OCI-LY1 (cell line): ENCODE data around the gene MYBBP1A.
A peak's percentile ranks its signal among the peaks of the same experiment; 100 is the strongest.
"Not testable (repeated sequence)": the region's sequence is repeated elsewhere in the genome, so short reads cannot be mapped to it uniquely, and the experiment has no call there.

Experiments used
- H2AFZ ChIP-seq: fragments of 200-600 bp; sonication (generic), shearing (Covaris generic); 2 replicates; pipeline ENCODE4 v1.6.0; 2014; ENCODE audit warnings: antibody characterized with exemption, mild to moderate bottlenecking, low read length
- H3F3A ChIP-seq: fragments of 200-600 bp; sonication (generic), shearing (Covaris generic); 2 replicates; pipeline ENCODE4 v1.6.0; 2014; ENCODE audit warnings: mild to moderate bottlenecking, antibody characterized with exemption, low read length, moderate library complexity; ENCODE audit not compliant: insufficient read depth
- H3K27ac ChIP-seq: fragments of 200-600 bp; sonication (generic); 2 replicates; pipeline ENCODE4 v1.5.1; 2014; ENCODE audit warnings: low read length, mixed run types, mild to moderate bottlenecking, low read depth; ENCODE audit not compliant: poor library complexity, severe bottlenecking
- H3K27me3 ChIP-seq: fragments of 200-600 bp; sonication (generic); 2 replicates; pipeline ENCODE4 v1.6.0; 2014; ENCODE audit warnings: antibody characterized with exemption, mild to moderate bottlenecking, low read length, moderate library complexity; ENCODE audit not compliant: insufficient read depth
- H3K36me3 ChIP-seq: fragments of 200-600 bp; sonication (generic); 2 replicates; pipeline ENCODE4 v1.6.1; 2014; ENCODE audit warnings: mild to moderate bottlenecking, antibody characterized with exemption, low read length, moderate library complexity, mixed read lengths; ENCODE audit not compliant: insufficient read depth
- H3K4me1 ChIP-seq: fragments of 200-600 bp; sonication (generic); 2 replicates; pipeline ENCODE4 v1.5.1; 2014; ENCODE audit warnings: mild to moderate bottlenecking, low read length, moderate library complexity; ENCODE audit not compliant: insufficient read depth, severe bottlenecking
- H3K4me2 ChIP-seq: fragments of 200-600 bp; sonication (generic), shearing (Covaris generic); 2 replicates; pipeline ENCODE4 v1.6.1; 2014; ENCODE audit warnings: low read length
- H3K4me3 ChIP-seq: fragments of 200-600 bp; sonication (generic); 2 replicates; pipeline ENCODE4 v1.5.1; 2014; ENCODE audit warnings: low read length, low read depth, mild to moderate bottlenecking, mixed read lengths; ENCODE audit not compliant: poor library complexity, severe bottlenecking
- H3K79me2 ChIP-seq: fragments of 200-600 bp; shearing (Covaris generic); 2 replicates; pipeline ENCODE4 v1.6.1; 2016; ENCODE audit warnings: mixed run types, low read length, mixed read lengths; ENCODE audit not compliant: insufficient read depth
- H3K9ac ChIP-seq: fragments of 200-600 bp; sonication (generic), shearing (Covaris generic); 2 replicates; pipeline ENCODE4 v1.6.1; 2014; ENCODE audit warnings: mild to moderate bottlenecking, low read length, mixed read lengths
- H3K9me2 ChIP-seq: fragments of 200-600 bp; sonication (generic), shearing (Covaris generic); 2 replicates; pipeline ENCODE4 v1.6.1; 2014; ENCODE audit warnings: low read depth, mild to moderate bottlenecking, low read length, mixed read lengths
- H3K9me3 ChIP-seq: fragments of 200-600 bp; shearing (Covaris generic); 2 replicates; pipeline ENCODE4 v1.6.1; 2014; ENCODE audit warnings: low read length, mixed read lengths
- H4K20me1 ChIP-seq: fragments of 200-600 bp; sonication (generic), shearing (Covaris generic); 2 replicates; pipeline ENCODE4 v1.6.0; 2016; ENCODE audit warnings: mild to moderate bottlenecking, low read length; ENCODE audit not compliant: insufficient read depth
- EZH2 ChIP-seq: fragments of 200-600 bp; sonication (generic), shearing (Covaris generic); IDR thresholded peaks from 2 replicates; pipeline ENCODE4 v1.8.0; 2017; ENCODE audit warnings: borderline replicate concordance, mixed run types, mild to moderate bottlenecking, antibody characterized with exemption, low read length, moderate library complexity, mixed read lengths
- TF ChIP-seq, protein P1 (sequence below): fragments of 200-600 bp; sonication (generic), shearing (Covaris generic); IDR thresholded peaks from 2 replicates; pipeline ENCODE4 v1.5.1; 2017; ENCODE audit warnings: mild to moderate bottlenecking, antibody characterized with exemption, low read length, moderate library complexity, mixed read lengths

MYBBP1A gene, protein sequence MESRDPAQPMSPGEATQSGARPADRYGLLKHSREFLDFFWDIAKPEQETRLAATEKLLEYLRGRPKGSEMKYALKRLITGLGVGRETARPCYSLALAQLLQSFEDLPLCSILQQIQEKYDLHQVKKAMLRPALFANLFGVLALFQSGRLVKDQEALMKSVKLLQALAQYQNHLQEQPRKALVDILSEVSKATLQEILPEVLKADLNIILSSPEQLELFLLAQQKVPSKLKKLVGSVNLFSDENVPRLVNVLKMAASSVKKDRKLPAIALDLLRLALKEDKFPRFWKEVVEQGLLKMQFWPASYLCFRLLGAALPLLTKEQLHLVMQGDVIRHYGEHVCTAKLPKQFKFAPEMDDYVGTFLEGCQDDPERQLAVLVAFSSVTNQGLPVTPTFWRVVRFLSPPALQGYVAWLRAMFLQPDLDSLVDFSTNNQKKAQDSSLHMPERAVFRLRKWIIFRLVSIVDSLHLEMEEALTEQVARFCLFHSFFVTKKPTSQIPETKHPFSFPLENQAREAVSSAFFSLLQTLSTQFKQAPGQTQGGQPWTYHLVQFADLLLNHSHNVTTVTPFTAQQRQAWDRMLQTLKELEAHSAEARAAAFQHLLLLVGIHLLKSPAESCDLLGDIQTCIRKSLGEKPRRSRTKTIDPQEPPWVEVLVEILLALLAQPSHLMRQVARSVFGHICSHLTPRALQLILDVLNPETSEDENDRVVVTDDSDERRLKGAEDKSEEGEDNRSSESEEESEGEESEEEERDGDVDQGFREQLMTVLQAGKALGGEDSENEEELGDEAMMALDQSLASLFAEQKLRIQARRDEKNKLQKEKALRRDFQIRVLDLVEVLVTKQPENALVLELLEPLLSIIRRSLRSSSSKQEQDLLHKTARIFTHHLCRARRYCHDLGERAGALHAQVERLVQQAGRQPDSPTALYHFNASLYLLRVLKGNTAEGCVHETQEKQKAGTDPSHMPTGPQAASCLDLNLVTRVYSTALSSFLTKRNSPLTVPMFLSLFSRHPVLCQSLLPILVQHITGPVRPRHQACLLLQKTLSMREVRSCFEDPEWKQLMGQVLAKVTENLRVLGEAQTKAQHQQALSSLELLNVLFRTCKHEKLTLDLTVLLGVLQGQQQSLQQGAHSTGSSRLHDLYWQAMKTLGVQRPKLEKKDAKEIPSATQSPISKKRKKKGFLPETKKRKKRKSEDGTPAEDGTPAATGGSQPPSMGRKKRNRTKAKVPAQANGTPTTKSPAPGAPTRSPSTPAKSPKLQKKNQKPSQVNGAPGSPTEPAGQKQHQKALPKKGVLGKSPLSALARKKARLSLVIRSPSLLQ (N-terminal part only)

DNA sequence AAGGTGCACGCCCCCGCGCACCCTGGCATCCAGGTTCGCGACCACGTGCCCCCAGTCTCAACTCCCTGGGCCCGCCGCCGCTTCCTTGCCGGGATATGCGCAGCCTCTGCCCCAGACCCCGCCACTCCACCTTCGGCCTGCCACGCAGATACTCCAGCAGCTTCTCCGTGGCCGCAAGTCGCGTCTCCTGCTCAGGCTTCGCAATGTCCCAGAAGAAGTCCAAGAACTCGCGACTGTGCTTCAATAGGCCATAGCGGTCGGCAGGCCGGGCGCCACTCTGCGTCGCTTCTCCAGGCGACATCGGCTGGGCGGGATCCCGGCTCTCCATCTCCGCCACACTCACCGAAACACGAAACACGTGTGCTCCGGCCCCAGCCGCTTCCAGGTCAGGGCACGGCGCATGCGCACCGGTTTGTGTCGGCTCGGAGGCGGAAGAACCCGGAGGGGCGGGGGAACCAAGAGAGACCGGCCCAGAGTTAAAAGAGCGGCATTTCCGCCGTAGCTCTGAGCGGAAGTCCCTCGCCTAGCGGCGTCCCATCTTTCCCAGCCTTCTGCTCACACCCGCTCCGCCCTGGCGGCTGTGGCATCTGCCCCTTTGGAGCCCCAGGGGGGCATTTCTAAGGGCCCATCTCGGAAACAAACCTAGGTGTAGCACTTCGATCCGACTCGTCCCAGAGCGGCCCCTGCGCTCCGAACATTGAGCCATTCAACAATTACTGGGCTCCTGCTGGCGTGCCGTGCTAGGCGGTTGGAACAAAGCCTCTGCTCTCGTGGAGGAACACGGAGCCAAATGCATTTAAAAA is at the start of gene MYBBP1A:
Gene MYBBP1A, minus strand, starts transcription at position 388 of the 803 bp plus-strand sequence. Its CDS starts 60 bp downstream, at position 328.
- H3K27me3 ChIP-seq = no peaks in the 10 kb centered on the region
- no peak for TF ChIP-seq EZH2
- TF ChIP-seq, protein P1, sequence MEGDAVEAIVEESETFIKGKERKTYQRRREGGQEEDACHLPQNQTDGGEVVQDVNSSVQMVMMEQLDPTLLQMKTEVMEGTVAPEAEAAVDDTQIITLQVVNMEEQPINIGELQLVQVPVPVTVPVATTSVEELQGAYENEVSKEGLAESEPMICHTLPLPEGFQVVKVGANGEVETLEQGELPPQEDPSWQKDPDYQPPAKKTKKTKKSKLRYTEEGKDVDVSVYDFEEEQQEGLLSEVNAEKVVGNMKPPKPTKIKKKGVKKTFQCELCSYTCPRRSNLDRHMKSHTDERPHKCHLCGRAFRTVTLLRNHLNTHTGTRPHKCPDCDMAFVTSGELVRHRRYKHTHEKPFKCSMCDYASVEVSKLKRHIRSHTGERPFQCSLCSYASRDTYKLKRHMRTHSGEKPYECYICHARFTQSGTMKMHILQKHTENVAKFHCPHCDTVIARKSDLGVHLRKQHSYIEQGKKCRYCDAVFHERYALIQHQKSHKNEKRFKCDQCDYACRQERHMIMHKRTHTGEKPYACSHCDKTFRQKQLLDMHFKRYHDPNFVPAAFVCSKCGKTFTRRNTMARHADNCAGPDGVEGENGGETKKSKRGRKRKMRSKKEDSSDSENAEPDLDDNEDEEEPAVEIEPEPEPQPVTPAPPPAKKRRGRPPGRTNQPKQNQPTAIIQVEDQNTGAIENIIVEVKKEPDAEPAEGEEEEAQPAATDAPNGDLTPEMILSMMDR = peak; percentile 15; the same call in 1 of the 2 replicates
- no peaks in the 10 kb centered on the region for H3K9me2 ChIP-seq
- H3K36me3 ChIP-seq = peaks cover 37% of the 10 kb centered on the region
- H3K27ac ChIP-seq = peak within 1 kb of the TSS; percentile 28
- H3K4me3 ChIP-seq = peak within 1 kb of the TSS; percentile 96
- no peaks in the 10 kb centered on the region for H3F3A ChIP-seq
- H3K4me1 ChIP-seq = peaks cover 25% of the 10 kb centered on the region
- peaks cover 18% of the 10 kb centered on the region for H3K79me2 ChIP-seq
- peak within 1 kb of the TSS; percentile 70 for H3K4me2 ChIP-seq
- no peaks in the 10 kb centered on the region for H4K20me1 ChIP-seq
- H3K9me3 ChIP-seq = no peaks in the 10 kb centered on the region
- peak within 1 kb of the TSS; percentile 8; the same call in 1 of the 2 replicates for H2AFZ ChIP-seq
- H3K9ac ChIP-seq = peak within 1 kb of the TSS; percentile 93

DNA sequence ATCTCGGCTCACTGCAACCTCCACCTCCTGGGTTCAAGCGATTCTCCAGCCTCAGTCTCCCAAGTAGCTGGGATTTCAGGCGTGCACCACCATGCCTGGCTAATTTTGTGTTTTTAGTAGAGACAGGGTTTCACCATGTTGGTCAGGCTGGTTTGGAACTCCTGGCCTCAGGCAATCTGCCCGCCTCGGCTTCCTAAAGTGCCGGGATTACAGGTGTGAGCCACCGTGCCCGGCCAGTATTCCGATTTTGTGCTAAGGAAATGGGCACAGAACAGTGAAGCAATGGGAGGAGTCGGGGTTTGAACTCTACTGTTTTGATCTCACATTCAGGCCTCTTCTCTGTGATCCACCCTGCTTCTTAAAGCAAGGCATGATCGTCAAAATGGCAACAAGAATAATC is 49.6 kb upstream of the MYBBP1A start:
- H4K20me1 ChIP-seq, H3K36me3 ChIP-seq, H3K4me1 ChIP-seq, H3K4me2 ChIP-seq, H3K79me2 ChIP-seq, H3K27ac ChIP-seq, H3K9me2 ChIP-seq, H3F3A ChIP-seq, H3K27me3 ChIP-seq, H3K9me3 ChIP-seq, H2AFZ ChIP-seq, H3K9ac ChIP-seq, H3K4me3 ChIP-seq: not testable (repeated sequence)

DNA sequence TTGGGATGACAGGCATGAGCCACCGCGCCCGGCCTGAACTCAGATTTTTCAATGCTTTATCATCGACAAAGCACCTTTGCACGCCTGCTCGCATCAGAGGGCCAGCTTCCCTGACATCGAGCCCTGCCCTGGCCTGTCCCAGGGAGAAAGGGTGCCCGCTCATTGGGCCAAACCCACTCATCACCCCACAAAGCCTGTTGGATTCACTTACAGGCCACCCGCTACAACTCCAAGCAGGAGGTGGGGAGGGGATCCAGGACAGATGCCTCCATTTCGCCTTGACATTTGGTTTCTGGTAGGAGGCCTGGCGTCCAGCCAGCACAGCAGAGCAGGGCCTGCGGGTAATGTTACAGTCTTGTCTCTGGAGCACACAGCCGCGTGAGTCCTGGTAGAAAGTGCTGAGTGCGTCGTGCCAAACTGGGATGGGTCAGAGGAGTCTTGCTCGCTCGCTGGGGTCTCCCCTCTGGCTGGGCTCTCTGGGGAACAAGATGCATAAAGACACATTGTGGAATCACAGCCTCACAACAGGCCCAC is 49.0 kb upstream of the MYBBP1A start:
- H3K4me2 ChIP-seq = no peak overlapping the region
- H3K79me2 ChIP-seq = no peaks in the 10 kb centered on the region
- H2AFZ ChIP-seq = no peak overlapping the region
- H3K4me3 ChIP-seq = no peak overlapping the region
- no peak overlapping the region for H3K27ac ChIP-seq
- H3K9me2 ChIP-seq = no peaks in the 10 kb centered on the region
- H3K9me3 ChIP-seq = no peaks in the 10 kb centered on the region
- no peaks in the 10 kb centered on the region for H3F3A ChIP-seq
- H4K20me1 ChIP-seq = no peaks in the 10 kb centered on the region
- no peaks in the 10 kb centered on the region for H3K4me1 ChIP-seq
- TF ChIP-seq, protein P1 = no peak
- no peak for TF ChIP-seq EZH2
- H3K27me3 ChIP-seq = peaks cover 6% of the 10 kb centered on the region; the same call in 1 of the 2 replicates
- no peaks in the 10 kb centered on the region for H3K36me3 ChIP-seq
- no peak overlapping the region for H3K9ac ChIP-seq
